AG10803 (cell line): ENCODE results near the gene GLRX3.
"Not testable (repeated sequence)": the region's sequence is repeated elsewhere in the genome, so short reads cannot be mapped to it uniquely, and the experiment has no call there.

Source experiments
- DNase-seq: peaks from one replicate; pipeline ENCODE4 v3.0.0; 2010; ENCODE audit warnings: low read depth
- H3K4me3 ChIP-seq: 2 replicates; pipeline ENCODE4 v1.5.1; 2011; ENCODE audit warnings: mild to moderate bottlenecking, low read length, control low read depth
- CTCF ChIP-seq: conservative IDR thresholded peaks from 2 replicates; pipeline ENCODE4 v1.5.1; 2011; ENCODE audit warnings: mild to moderate bottlenecking, low read length, control low read depth, inconsistent platforms

GLRX3 gene

GRCh38 chr10:130110246-130111112, 25.7 kb upstream of the GLRX3 start, which contains the start of gene C10orf143:
Gene C10orf143, minus strand, starts transcription at chr10:130110830. Its CDS starts 58 bp downstream, at chr10:130110772.
- no peak for TF ChIP-seq CTCF
- DNase-seq: peak; percentile 98
- peak within 1 kb of the TSS; percentile 95 for H3K4me3 ChIP-seq

- DNase-seq: peak; percentile 97
- peak overlapping the region; percentile 95 for H3K4me3 ChIP-seq
- TF ChIP-seq CTCF: 0 out of 2 replicates have a peak, but pooled peaks have one; percentile 0
Observed at GRCh38 chr10:130111113-130111851, 24.9 kb upstream of the GLRX3 start.

GRCh38 chr10:130111852-130112180, 24.4 kb upstream of the GLRX3 start:
- peak overlapping the region; percentile 95 for H3K4me3 ChIP-seq
- TF ChIP-seq CTCF: no peak
- DNase-seq: no peak

- DNase-seq: no peak
Observed at GRCh38 chr10:130112821-130113220, 23.4 kb upstream of the GLRX3 start.

GRCh38 chr10:130116942-130117341, 19.2 kb upstream of the GLRX3 start:
- not testable (repeated sequence) for H3K4me3 ChIP-seq, DNase-seq

More at GRCh38 chr10:130112821-130113220, 23.4 kb upstream of the GLRX3 start:
- H3K4me3 ChIP-seq: no peak overlapping the region
- no peak for TF ChIP-seq CTCF

GRCh38 chr10:130117535-130117934, 18.7 kb upstream of the GLRX3 start:
- DNase-seq: not testable (repeated sequence)

GRCh38 chr10:130121486-130122079, 14.6 kb upstream of the GLRX3 start:
- DNase-seq: no peak
- H3K4me3 ChIP-seq: no peak overlapping the region
- no peak for TF ChIP-seq CTCF

More at GRCh38 chr10:130117535-130117934, 18.7 kb upstream of the GLRX3 start:
- not testable (repeated sequence) for H3K4me3 ChIP-seq
